Spinal cord (tissue), 10 donors: ENCODE data around the gene TIGD7. TPM values are rescaled to one million over a fixed set of nuclear protein-coding genes. Genes with fewer than 3 reads are reported as not detected.

Experiments
- DNase-seq, 6 donors: peaks; one replicate each; pipeline versions ENCODE4 v3.0.0 to v3.0.0-alpha.2; 2013 to 2015; ENCODE audit warnings: low spot score in 6 of 6, low read depth in 4 of 6
- H3K27ac ChIP-seq: one replicate; pipeline ENCODE4 v1.5.1; 2013; ENCODE audit warnings: low read depth, low read length, control low read depth
- H3K27me3 ChIP-seq: one replicate; pipeline ENCODE4 v1.6.1; 2013; ENCODE audit warnings: low read length; ENCODE audit not compliant: control insufficient read depth, insufficient read depth
- H3K36me3 ChIP-seq: one replicate; pipeline ENCODE4 v1.6.1; 2013; ENCODE audit warnings: low read length; ENCODE audit not compliant: control insufficient read depth, insufficient read depth
- H3K4me1 ChIP-seq: one replicate; pipeline ENCODE4 v1.6.1; 2013; ENCODE audit warnings: low read length; ENCODE audit not compliant: control insufficient read depth, insufficient read depth
- H3K4me3 ChIP-seq: one replicate; pipeline ENCODE4 v1.5.1; 2013; ENCODE audit warnings: low read depth, low read length, control low read depth
- H3K9me3 ChIP-seq: one replicate; pipeline ENCODE4 v1.6.1; 2013; ENCODE audit warnings: low read length; ENCODE audit not compliant: control insufficient read depth, insufficient read depth
- WGBS: methylation state at CpG from one replicate; pipeline ENCODE4 v1.1.5; 2013; ENCODE audit warnings: missing lambda C conversion rate; ENCODE audit not compliant: insufficient coverage; 5-methylcytosine and 5-hydroxymethylcytosine counted together
- polyA plus RNA-seq, 2 donors: library from polyadenylated mRNA; unstranded; fragments of 120-200 nt; gene quantifications; one replicate each; pipeline ENCODE4 v1.2.1, GENCODE V29; 2013; ENCODE audit not compliant: insufficient read length in 2 of 2
- total RNA-seq, 2 donors: library from RNA; depleted of rRNA in 1 of 2; stranded (reverse); fragments of 120-200 nt in 1 of 2; fragments of >200 nt in 1 of 2; gene quantifications; one replicate each; pipeline versions ENCODE4 v1.2.3 to v1.2.4, GENCODE V29; 2013 to 2014
- donor health status: healthy.

The TIGD7 gene
- total and polyA plus RNA-seq, 4 donors: 12.0 to 23.8 (median 17.2) TPM

DNA sequence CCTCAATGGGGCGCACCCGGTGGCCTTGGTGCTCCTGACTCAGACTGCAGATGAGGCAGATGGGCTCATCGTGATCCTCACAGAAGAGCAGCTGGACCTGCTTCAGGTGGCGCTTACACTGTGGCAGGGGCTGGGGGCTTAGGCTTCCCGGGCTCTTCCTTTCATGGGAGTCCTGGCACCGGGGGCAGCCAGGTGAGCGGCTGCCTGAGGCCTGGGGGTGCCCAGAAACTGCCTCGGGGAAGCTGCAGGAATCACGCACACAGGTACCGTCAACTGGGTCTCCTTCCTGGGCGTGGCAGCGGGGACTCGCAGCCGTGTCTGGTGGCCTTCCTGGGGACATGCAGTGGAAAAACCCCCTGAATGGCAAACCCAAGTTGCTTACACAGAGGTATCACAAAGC is 55.8 kb downstream of the TIGD7 start:
- Histone ChIP-seq H3K36me3 (no peaks in the 10 kb centered on the region), H3K4me1 (no peaks in the 10 kb centered on the region), H3K27me3 (peaks cover 5% of the 10 kb centered on the region), H3K9me3 (peaks cover 1% of the 10 kb centered on the region), H3K27ac (no peak overlapping the region), H3K4me3 (no peak overlapping the region)
- DNase-seq: no peak
- 85% methylated on average over 14 of the region's 14 CpGs for WGBS

DNA sequence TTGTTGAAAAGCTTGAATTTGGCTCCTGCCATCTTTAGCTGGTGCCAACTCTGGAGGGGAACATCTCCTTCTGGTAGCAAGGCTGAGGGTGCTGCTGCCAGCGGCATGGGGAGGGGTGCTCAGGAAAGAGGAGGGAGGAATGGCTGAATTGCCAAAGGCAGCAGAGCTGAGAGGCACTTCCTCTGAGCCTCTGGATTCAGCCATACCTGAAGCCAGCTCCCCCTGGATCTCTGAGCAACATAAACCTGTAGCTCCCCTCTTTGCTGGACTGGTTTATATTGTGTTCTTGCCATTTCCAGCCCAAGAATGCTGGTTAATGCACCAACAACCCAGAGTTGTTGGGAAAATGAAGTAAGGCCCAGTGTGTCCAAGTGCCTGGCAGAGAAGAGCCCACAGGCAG is 56.2 kb downstream of the TIGD7 start:
- no peak for DNase-seq
- H3K27ac ChIP-seq: no peak overlapping the region
- peaks cover 9% of the 10 kb centered on the region for H3K27me3 ChIP-seq
- no peak overlapping the region for H3K4me3 ChIP-seq
- no peaks in the 10 kb centered on the region for H3K4me1 ChIP-seq
- 80% methylated on average over 1 of the region's 1 CpG for WGBS
- peaks cover 1% of the 10 kb centered on the region for H3K9me3 ChIP-seq
- H3K36me3 ChIP-seq: no peaks in the 10 kb centered on the region

Other genes with a start within 250 kb of the TIGD7 start
- 10 to 100 TPM in 1 of 2 donors, 1 to 10 TPM in 1; 9.0 to 11.6 TPM for gene IL32, start 239.8 kb downstream of the TIGD7 start, total RNA-seq
- 10 to 100 TPM; 13.4 to 20.2 TPM for gene IL32, start 239.8 kb downstream of the TIGD7 start, polyA plus RNA-seq
- not detected for gene ZSCAN10, start 206.1 kb downstream of the TIGD7 start, total RNA-seq
- gene ZSCAN10, start 206.1 kb downstream of the TIGD7 start, polyA plus RNA-seq: not detected
- 10 to 100 TPM in 1 of 2 donors, 1 to 10 TPM in 1; 9.2 to 19.3 TPM for gene ZNF205, start 192.8 kb downstream of the TIGD7 start, total RNA-seq
- 10 to 100 TPM; 24.3 to 26.4 TPM for gene ZNF205, start 192.8 kb downstream of the TIGD7 start, polyA plus RNA-seq
- gene ZNF213, start 170.4 kb downstream of the TIGD7 start, total RNA-seq: 1 to 10 TPM; 4.2 to 5.7 TPM
- 10 to 100 TPM; 28.9 to 30.2 TPM for gene ZNF213, start 170.4 kb downstream of the TIGD7 start, polyA plus RNA-seq
- under 1 TPM in 1 of 2 donors, not detected in 1; 0.20 TPM for gene OR1F1, start 117.2 kb downstream of the TIGD7 start, total RNA-seq
- 1 to 10 TPM; 1.8 to 2.4 TPM for gene OR1F1, start 117.2 kb downstream of the TIGD7 start, polyA plus RNA-seq
- gene ZNF200, start 70.3 kb downstream of the TIGD7 start, total RNA-seq: 10 to 100 TPM in 1 of 2 donors, 1 to 10 TPM in 1; 9.8 to 14.9 TPM
- gene ZNF200, start 70.3 kb downstream of the TIGD7 start, polyA plus RNA-seq: 10 to 100 TPM in 1 of 2 donors, 1 to 10 TPM in 1; 9.8 to 11.1 TPM
- 1 to 10 TPM in 1 of 2 donors, under 1 TPM in 1; 0.33 to 1.8 TPM for gene MEFV, start 48.8 kb downstream of the TIGD7 start, total RNA-seq
- under 1 TPM; 0.29 to 0.36 TPM for gene MEFV, start 48.8 kb downstream of the TIGD7 start, polyA plus RNA-seq
- gene ZNF263, start 21.9 kb downstream of the TIGD7 start, total RNA-seq: 10 to 100 TPM; 34.5 to 44.8 TPM
- gene ZNF263, start 21.9 kb downstream of the TIGD7 start, polyA plus RNA-seq: 10 to 100 TPM; 30.0 to 30.2 TPM
- 10 to 100 TPM; 39.8 to 54.8 TPM for gene ZNF75A, start 67 bp upstream of the TIGD7 start, total RNA-seq
- 10 to 100 TPM; 40.5 to 53.6 TPM for gene ZNF75A, start 67 bp upstream of the TIGD7 start, polyA plus RNA-seq
- gene OR2C1, start 50.5 kb upstream of the TIGD7 start, total RNA-seq: 1 to 10 TPM in 1 of 2 donors, under 1 TPM in 1; 0.55 to 1.3 TPM
- under 1 TPM; 0.48 to 0.86 TPM for gene OR2C1, start 50.5 kb upstream of the TIGD7 start, polyA plus RNA-seq
- gene ZSCAN32, start 95.6 kb upstream of the TIGD7 start, total RNA-seq: 10 to 100 TPM in 1 of 2 donors, 1 to 10 TPM in 1; 9.7 to 16.1 TPM
- gene ZSCAN32, start 95.6 kb upstream of the TIGD7 start, polyA plus RNA-seq: 10 to 100 TPM; 17.7 to 18.2 TPM
- gene ZNF174, start 95.8 kb upstream of the TIGD7 start, total RNA-seq: 10 to 100 TPM in 1 of 2 donors, 1 to 10 TPM in 1; 8.6 to 15.8 TPM
- gene ZNF174, start 95.8 kb upstream of the TIGD7 start, polyA plus RNA-seq: 10 to 100 TPM; 13.3 to 15.2 TPM
- 1 to 10 TPM; 4.2 to 5.0 TPM for gene ZNF597, start 138.1 kb upstream of the TIGD7 start, total RNA-seq
- 1 to 10 TPM; 3.3 TPM for gene ZNF597, start 138.1 kb upstream of the TIGD7 start, polyA plus RNA-seq
- 10 to 100 TPM; 14.8 to 18.5 TPM for gene NAA60, start 138.2 kb upstream of the TIGD7 start, total RNA-seq
- 10 to 100 TPM; 65.3 to 71.3 TPM for gene NAA60, start 138.2 kb upstream of the TIGD7 start, polyA plus RNA-seq
- not detected for gene C16orf90, start 190.1 kb upstream of the TIGD7 start, total RNA-seq
- not detected for gene C16orf90, start 190.1 kb upstream of the TIGD7 start, polyA plus RNA-seq
- gene CLUAP1, start 195.6 kb upstream of the TIGD7 start, total RNA-seq: 10 to 100 TPM; 29.0 to 50.7 TPM
- 10 to 100 TPM; 42.1 to 50.4 TPM for gene CLUAP1, start 195.6 kb upstream of the TIGD7 start, polyA plus RNA-seq